CD14-positive monocyte (primary cell): Measurements from ENCODE around the gene VPS52. TPM values are rescaled to one million over a fixed set of nuclear protein-coding genes. Genes with fewer than 3 reads are reported as not detected.

Experiments used
- DNase-seq, 3 donors: peaks; one replicate each; pipeline ENCODE4 v3.0.0-alpha.2; 2011 to 2022
- H2AFZ ChIP-seq: 2 replicates; pipeline ENCODE4 v1.6.0; 2012; ENCODE audit warnings: mild to moderate bottlenecking, low read depth, low read length, inconsistent platforms; ENCODE audit not compliant: insufficient read depth, poor library complexity, severe bottlenecking
- H3K27ac ChIP-seq, 2 donors: 1 replicate in 1 of 2; 2 replicates in 1 of 2; pipeline ENCODE4 v1.5.1; 2012 to 2013; ENCODE audit warnings: low read length in 2 of 2, control low read depth in 1 of 2, inconsistent platforms in 1 of 2, low read depth in 1 of 2, mild to moderate bottlenecking in 1 of 2
- H3K27me3 ChIP-seq, 2 donors: one replicate each; pipeline versions ENCODE4 v1.6.0 to v1.6.1; 2011 to 2013; ENCODE audit warnings: low read length in 2 of 2; ENCODE audit not compliant: control insufficient read depth in 2 of 2, insufficient read depth in 2 of 2
- H3K36me3 ChIP-seq, 2 donors: replicated peaks in 1 of 2; 1 replicate in 1 of 2; 2 replicates in 1 of 2; pipeline versions ENCODE4 v1.5.1 to v1.6.1; 2012 to 2013; ENCODE audit warnings: low read length in 2 of 2, control low read depth in 1 of 2, inconsistent platforms in 1 of 2, mild to moderate bottlenecking in 1 of 2; ENCODE audit not compliant: insufficient read depth in 2 of 2, control insufficient read depth in 1 of 2
- H3K4me1 ChIP-seq, 2 donors: 1 replicate in 1 of 2; 2 replicates in 1 of 2; pipeline versions ENCODE4 v1.5.1 to v1.6.1; 2012 to 2013; ENCODE audit warnings: low read length in 2 of 2, control low read depth in 1 of 2, inconsistent platforms in 1 of 2, mild to moderate bottlenecking in 1 of 2, moderate library complexity in 1 of 2; ENCODE audit not compliant: insufficient read depth in 2 of 2, control insufficient read depth in 1 of 2
- H3K4me2 ChIP-seq: replicated peaks from 2 replicates; pipeline ENCODE3; 2012; ENCODE audit warnings: low read length, moderate library complexity, mild to moderate bottlenecking; ENCODE audit not compliant: poor library complexity, severe bottlenecking; ENCODE audit errors: extremely low read depth
- H3K4me3 ChIP-seq, 3 experiments: fragments of 200-600 bp in 1 of 3; sonication (generic) in 1 of 3; replicated peaks in 1 of 3; 1 replicate in 2 of 3; 2 replicates in 1 of 3; pipeline ENCODE4 v1.5.1; 2011 to 2013; ENCODE audit warnings: low read length in 3 of 3, mild to moderate bottlenecking in 3 of 3, control low read depth in 2 of 3, low read depth in 2 of 3, inconsistent platforms in 1 of 3, moderate library complexity in 1 of 3
- H3K79me2 ChIP-seq: 2 replicates; pipeline ENCODE4 v1.6.0; 2012; ENCODE audit warnings: mild to moderate bottlenecking, control low read depth, inconsistent platforms, low read length, moderate library complexity; ENCODE audit not compliant: insufficient read depth
- H3K9ac ChIP-seq: 2 replicates; pipeline ENCODE4 v1.6.0; 2017; ENCODE audit warnings: low read length, mild to moderate bottlenecking; ENCODE audit not compliant: insufficient read depth, poor library complexity, severe bottlenecking
- H3K9me3 ChIP-seq, 2 donors: replicated peaks in 1 of 2; 1 replicate in 1 of 2; 2 replicates in 1 of 2; pipeline versions ENCODE4 v1.5.1 to v1.6.1; 2012 to 2013; ENCODE audit warnings: low read length in 2 of 2, control low read depth in 1 of 2; ENCODE audit not compliant: control insufficient read depth in 1 of 2, insufficient read depth in 1 of 2
- H4K20me1 ChIP-seq: 2 replicates; pipeline ENCODE4 v1.6.0; 2012; ENCODE audit warnings: mild to moderate bottlenecking, low read length, control low read depth, moderate library complexity; ENCODE audit not compliant: insufficient read depth
- H3K27ac Mint-ChIP-seq, 7 donors: one replicate each; pipeline ENCODE4 v1.8.0; 2020; ENCODE audit warnings: mild to moderate bottlenecking in 7 of 7, mixed read lengths in 7 of 7, moderate library complexity in 6 of 7, inconsistent platforms in 2 of 7
- H3K27me3 Mint-ChIP-seq, 3 donors: one replicate each; pipeline ENCODE4 v1.8.0; 2021 to 2022; ENCODE audit warnings: low read depth in 3 of 3, mild to moderate bottlenecking in 3 of 3, mixed read lengths in 3 of 3, moderate library complexity in 3 of 3, inconsistent platforms in 1 of 3
- H3K36me3 Mint-ChIP-seq, 2 donors: one replicate each; pipeline ENCODE4 v1.8.0; 2020; ENCODE audit warnings: mixed read lengths in 2 of 2, inconsistent platforms in 1 of 2, mild to moderate bottlenecking in 1 of 2
- H3K4me1 Mint-ChIP-seq: one replicate; pipeline ENCODE4 v1.8.0; 2020; ENCODE audit warnings: mild to moderate bottlenecking, mixed read lengths
- H3K4me3 Mint-ChIP-seq, 2 donors: one replicate each; pipeline ENCODE4 v1.8.0; 2020; ENCODE audit warnings: mild to moderate bottlenecking in 2 of 2, mixed read lengths in 2 of 2, moderate library complexity in 1 of 2
- H3K9me3 Mint-ChIP-seq, 7 donors: one replicate each; pipeline ENCODE4 v1.8.0; 2020 to 2022; ENCODE audit warnings: mixed read lengths in 7 of 7, mild to moderate bottlenecking in 6 of 7, moderate library complexity in 6 of 7, inconsistent platforms in 2 of 7
- CTCF ChIP-seq: fragments of 200-600 bp; IDR thresholded peaks from one replicate; pipeline ENCODE4 v1.8.0; 2022; ENCODE audit warnings: antibody characterized with exemption, mild to moderate bottlenecking
- WGBS: methylation state at CpG from one replicate; pipeline ENCODE4 v1.1.5; 2013; ENCODE audit warnings: missing lambda C conversion rate; ENCODE audit not compliant: insufficient coverage; 5-methylcytosine and 5-hydroxymethylcytosine counted together
- intact Hi-C, 2 donors: fragments of 100-400 bp; cut with micrococcal nuclease; formaldehyde crosslinking; loops; one replicate each; pipeline versions ENCODE4 v1.15.0 to v1.15.1; 2023
- polyA plus RNA-seq, 3 donors: library from polyadenylated mRNA; depleted of rRNA in 1 of 3; unstranded in 2 of 3; stranded (reverse) in 1 of 3; fragments of 300-500 nt in 2 of 3; fragments of >200 nt in 1 of 3; fragmentation: Illumina TruSeq in 2 of 3; gene quantifications; 1 replicate in 2 of 3; 2 replicates in 1 of 3; pipeline ENCODE4 v1.2.3, GENCODE V29; 2012 to 2021

The VPS52 gene
- polyA plus RNA-seq, 3 donors = 11.0 to 150 (median 14.5) TPM

GRCh38 chr6:33259032-33259431 is 12.6 kb downstream of the VPS52 start:
- H3K27ac ChIP-seq = no peak overlapping the region
- H3K79me2 ChIP-seq = no peaks in the 10 kb centered on the region
- peaks cover 53 to 74% of the 10 kb centered on the region in 2 donors for H3K36me3 Mint-ChIP-seq
- H3K9ac ChIP-seq = no peak overlapping the region
- H3K4me1 Mint-ChIP-seq = no peaks in the 10 kb centered on the region
- no peaks in the 10 kb centered on the region for H3K4me1 ChIP-seq
- WGBS = 100% methylated on average over 2 of the region's 5 CpGs
- no peak overlapping the region for H3K4me2 ChIP-seq
- H3K9me3 Mint-ChIP-seq = no peaks in the 10 kb centered on the region
- peaks cover 45 to 69% of the 10 kb centered on the region in 2 donors for H3K36me3 ChIP-seq
- H3K27ac Mint-ChIP-seq = no peak overlapping the region
- peaks cover 0 to 2% (median under 1%) of the 10 kb centered on the region in 3 donors for H3K27me3 Mint-ChIP-seq
- no peak overlapping the region for H3K4me3 ChIP-seq
- no peak for TF ChIP-seq CTCF
- no peak for DNase-seq
- no peak overlapping the region for H2AFZ ChIP-seq
- H3K9me3 ChIP-seq = no peaks in the 10 kb centered on the region
- no peaks in the 10 kb centered on the region for H3K27me3 ChIP-seq
- no peak overlapping the region for H3K4me3 Mint-ChIP-seq
- intact Hi-C loops = no loop called here
- no peaks in the 10 kb centered on the region for H4K20me1 ChIP-seq

GRCh38 chr6:33254591-33254990 is 17.1 kb downstream of the VPS52 start:
- Histone ChIP-seq H3K79me2 (peaks cover 4% of the 10 kb centered on the region), H3K27ac (no peak overlapping the region), H3K4me1 (peaks cover 9 to 13% of the 10 kb centered on the region in 2 donors), H3K4me3 (no peak overlapping the region), H3K4me2 (no peak overlapping the region), H3K36me3 (peaks cover 29 to 46% of the 10 kb centered on the region in 2 donors), H3K9me3 (no peaks in the 10 kb centered on the region), H2AFZ (no peak overlapping the region), H3K9ac (no peak overlapping the region), H4K20me1 (no peaks in the 10 kb centered on the region), H3K27me3 (no peaks in the 10 kb centered on the region)
- peaks cover 17% of the 10 kb centered on the region for H3K4me1 Mint-ChIP-seq
- H3K9me3 Mint-ChIP-seq = no peaks in the 10 kb centered on the region
- no peak overlapping the region for H3K4me3 Mint-ChIP-seq
- no peak for DNase-seq
- H3K36me3 Mint-ChIP-seq = peaks cover 34 to 53% of the 10 kb centered on the region in 2 donors
- peaks cover 0 to 2% (median 0%) of the 10 kb centered on the region in 3 donors for H3K27me3 Mint-ChIP-seq
- peak overlapping the region in 1 of 7 donors; percentile 4 for H3K27ac Mint-ChIP-seq
- TF ChIP-seq CTCF = no peak
- intact Hi-C loops = no loop called here
- 100% methylated on average over 1 of the region's 4 CpGs for WGBS
